ENCODE measurements around the gene HRH2.

DNA sequence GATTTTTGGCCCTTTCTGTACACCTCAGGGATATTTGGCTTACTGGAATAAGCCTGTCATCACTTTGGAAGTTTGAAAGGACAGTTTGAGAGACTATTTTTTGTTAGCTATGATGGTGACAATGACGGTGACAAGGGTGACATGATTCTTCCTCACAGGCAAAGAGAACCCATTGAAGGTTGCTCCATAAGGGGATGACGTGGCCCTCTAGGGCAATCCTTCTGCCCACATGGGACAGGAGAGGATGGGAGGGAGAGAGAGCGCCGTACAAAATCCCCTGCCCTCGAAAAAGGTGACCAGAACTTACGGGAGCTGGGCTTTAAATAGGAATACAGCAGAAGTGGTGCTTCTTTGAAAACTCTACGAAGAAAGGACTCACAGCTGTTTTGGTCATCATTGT lies 22.6 kb downstream of the HRH2 start:
- TF ChIP-seq, protein P1, sequence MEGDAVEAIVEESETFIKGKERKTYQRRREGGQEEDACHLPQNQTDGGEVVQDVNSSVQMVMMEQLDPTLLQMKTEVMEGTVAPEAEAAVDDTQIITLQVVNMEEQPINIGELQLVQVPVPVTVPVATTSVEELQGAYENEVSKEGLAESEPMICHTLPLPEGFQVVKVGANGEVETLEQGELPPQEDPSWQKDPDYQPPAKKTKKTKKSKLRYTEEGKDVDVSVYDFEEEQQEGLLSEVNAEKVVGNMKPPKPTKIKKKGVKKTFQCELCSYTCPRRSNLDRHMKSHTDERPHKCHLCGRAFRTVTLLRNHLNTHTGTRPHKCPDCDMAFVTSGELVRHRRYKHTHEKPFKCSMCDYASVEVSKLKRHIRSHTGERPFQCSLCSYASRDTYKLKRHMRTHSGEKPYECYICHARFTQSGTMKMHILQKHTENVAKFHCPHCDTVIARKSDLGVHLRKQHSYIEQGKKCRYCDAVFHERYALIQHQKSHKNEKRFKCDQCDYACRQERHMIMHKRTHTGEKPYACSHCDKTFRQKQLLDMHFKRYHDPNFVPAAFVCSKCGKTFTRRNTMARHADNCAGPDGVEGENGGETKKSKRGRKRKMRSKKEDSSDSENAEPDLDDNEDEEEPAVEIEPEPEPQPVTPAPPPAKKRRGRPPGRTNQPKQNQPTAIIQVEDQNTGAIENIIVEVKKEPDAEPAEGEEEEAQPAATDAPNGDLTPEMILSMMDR (conservative IDR thresholded peaks at IDR 0.05 in 1 of 2, IDR thresholded peaks at IDR 0.05 in 1 of 2; ENCODE audit: low read depth in 1 of 2, low read length in 2 of 2): no peak
- no peak for TF ChIP-seq EZH2 (IDR thresholded peaks at IDR 0.05; ENCODE audit: low read length, missing control alignments)

All from fibroblast of lung (primary cell).